Measurements from ENCODE around the gene CDC42BPG.

DNA sequence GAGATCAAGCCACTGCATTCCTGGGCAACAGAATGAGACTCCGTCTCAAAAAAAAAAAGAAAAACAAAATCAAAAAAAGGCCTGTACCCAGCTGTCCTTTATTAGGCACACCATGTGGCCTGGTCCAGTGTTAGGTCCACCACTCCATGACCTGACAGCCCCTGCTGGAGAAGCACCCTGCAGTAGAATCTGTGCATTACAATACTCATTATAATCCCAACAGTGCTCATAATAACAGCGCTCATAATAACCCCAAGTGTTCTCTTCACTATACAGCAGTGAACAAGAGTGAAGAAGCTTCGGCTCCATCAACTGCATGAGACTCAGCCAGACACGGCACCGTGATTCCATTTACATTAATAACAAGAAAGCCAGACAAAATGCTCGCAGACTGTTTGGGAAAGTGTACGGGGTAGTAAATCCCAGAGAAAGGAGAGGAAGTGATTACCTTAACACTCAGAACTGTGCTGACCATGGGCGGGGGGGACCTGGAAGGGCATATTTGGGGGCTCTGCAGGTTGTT is 42.8 kb upstream of the CDC42BPG start:
- TF ChIP-seq GATA2 (IDR thresholded peaks at IDR 0.05; ENCODE audit: low read depth, low read length) (no peak), GATA3 (IDR thresholded peaks at IDR 0.05; ENCODE audit: low read depth, low read length) (no peak)

All from SH-SY5Y (cell line).